Activated naive CD8-positive, alpha-beta T cell (primary cell): Measurements from ENCODE around the gene CLPX.

Experiments used
- H3K27ac Mint-ChIP-seq: one replicate; pipeline ENCODE4 v1.8.0; 2021; ENCODE audit warnings: mixed read lengths
- H3K27me3 Mint-ChIP-seq: one replicate; pipeline ENCODE4 v1.8.0; 2021; ENCODE audit warnings: mixed read lengths
- H3K36me3 Mint-ChIP-seq: one replicate; pipeline ENCODE4 v1.8.0; 2021; ENCODE audit warnings: mixed read lengths
- H3K4me1 Mint-ChIP-seq: one replicate; pipeline ENCODE4 v1.8.0; 2021; ENCODE audit warnings: low read depth, mixed read lengths
- H3K4me3 Mint-ChIP-seq: one replicate; pipeline ENCODE4 v1.8.0; 2021; ENCODE audit warnings: mild to moderate bottlenecking, mixed read lengths
- H3K9me3 Mint-ChIP-seq: one replicate; pipeline ENCODE4 v1.8.0; 2021; ENCODE audit warnings: low read depth, mixed read lengths

The CLPX gene

GRCh38 chr15:65211482-65211982, 26.4 kb upstream of the CLPX start:
- no peaks in the 10 kb centered on the region for H3K27me3 Mint-ChIP-seq

DNA sequence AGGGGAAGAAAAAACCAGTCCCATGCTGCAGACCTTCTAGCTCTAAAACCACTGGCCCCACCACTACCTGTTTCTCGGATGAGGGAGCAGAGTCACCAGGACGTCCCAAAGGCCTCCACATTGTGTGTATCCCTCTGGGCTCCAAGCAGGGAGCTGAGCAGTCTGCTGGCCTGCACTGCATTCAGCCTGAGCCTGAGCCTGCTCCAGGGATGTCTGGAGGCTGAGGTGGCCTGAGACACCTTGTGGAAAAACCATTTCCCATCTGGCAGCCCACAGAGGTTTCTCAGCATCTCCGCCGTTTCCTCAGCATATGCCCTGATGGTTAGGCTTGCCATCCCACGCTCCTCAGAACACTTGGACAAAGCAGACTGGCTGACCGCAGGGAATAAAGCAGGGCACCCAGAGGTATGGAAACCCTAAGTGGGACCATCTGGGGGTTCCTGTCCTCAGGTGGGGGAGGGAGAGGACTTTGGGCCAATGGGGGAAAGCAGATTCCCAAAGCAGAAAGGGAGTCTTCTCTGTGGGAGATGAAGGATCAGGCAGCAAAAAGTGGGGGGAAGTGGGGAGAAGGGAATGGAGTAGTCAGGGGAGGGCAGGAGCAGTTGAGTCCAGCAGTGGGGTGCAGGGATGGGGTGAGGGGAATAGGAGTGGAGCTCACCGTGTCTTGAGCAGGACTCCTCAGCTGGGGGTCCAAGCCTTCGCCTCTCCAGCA, 25.8 kb upstream of the CLPX start, which contains the start of gene CILP:
TSS of gene CILP (minus strand) at position 704 of the 712 bp plus-strand sequence. CDS start 1,718 bp downstream, outside the sequence.
- Mint-ChIP-seq H3K4me3 (no peak within 1 kb of the TSS), H3K4me1 (no peaks in the 10 kb centered on the region), H3K27ac (no peak within 1 kb of the TSS), H3K9me3 (no peaks in the 10 kb centered on the region), H3K27me3 (no peaks in the 10 kb centered on the region), H3K36me3 (no peaks in the 10 kb centered on the region)

More at GRCh38 chr15:65211482-65211982, 26.4 kb upstream of the CLPX start:
- H3K36me3 Mint-ChIP-seq, result no peaks in the 10 kb centered on the region
- no peak overlapping the region for H3K27ac Mint-ChIP-seq
- no peaks in the 10 kb centered on the region for H3K4me1 Mint-ChIP-seq
- H3K9me3 Mint-ChIP-seq, result no peaks in the 10 kb centered on the region
- no peak overlapping the region for H3K4me3 Mint-ChIP-seq

DNA sequence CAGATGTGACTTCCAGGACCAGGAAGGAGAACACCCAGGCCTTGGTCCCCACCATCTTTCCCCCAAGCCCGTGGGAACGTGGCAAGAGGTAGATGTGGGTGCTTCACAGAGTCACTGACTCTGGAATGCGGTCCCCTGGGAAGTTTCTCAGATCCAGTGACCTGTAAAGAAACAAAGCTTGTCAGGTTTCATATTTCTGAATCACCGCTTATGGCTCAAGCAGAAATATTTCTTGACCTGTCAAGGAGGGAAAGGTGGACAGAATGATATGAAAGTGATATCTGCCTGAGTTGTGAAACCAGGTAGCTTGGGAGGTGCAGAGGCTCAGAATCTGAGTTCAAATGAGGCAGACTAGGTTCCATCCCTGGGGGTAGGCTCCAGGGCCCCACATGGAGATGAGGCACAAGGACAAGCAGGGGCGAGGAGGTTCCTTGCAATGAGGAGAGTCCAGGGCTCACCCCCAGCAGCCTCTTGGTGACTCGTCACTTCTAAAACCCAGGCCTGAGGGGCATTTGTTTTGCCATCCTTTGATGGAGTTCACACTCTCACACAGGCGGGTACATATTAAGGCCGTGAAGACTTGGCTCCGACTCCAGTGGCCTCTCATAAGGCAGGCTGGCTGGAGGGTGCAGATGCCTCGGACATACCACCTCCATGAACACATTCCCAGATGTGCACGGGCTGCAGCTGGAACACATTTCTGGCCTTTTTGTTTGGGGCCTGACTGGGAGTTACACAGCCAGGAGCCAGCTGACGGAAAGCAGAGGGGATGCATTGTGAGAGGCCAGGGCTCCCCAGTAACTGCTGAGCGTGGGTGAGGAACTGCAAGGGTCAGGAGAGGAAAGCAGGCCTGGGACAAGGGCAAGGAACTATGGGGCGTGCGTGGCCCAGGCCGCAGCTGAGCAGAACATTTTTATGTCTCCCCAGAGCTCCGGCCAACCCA, 24.8 kb upstream of the CLPX start:
- Mint-ChIP-seq H3K4me3 (no peak overlapping the region), H3K4me1 (no peaks in the 10 kb centered on the region), H3K9me3 (no peaks in the 10 kb centered on the region), H3K27me3 (no peaks in the 10 kb centered on the region), H3K27ac (no peak overlapping the region), H3K36me3 (no peaks in the 10 kb centered on the region)

- H3K4me3 Mint-ChIP-seq, result no peak overlapping the region
- no peaks in the 10 kb centered on the region for H3K27me3 Mint-ChIP-seq
- H3K4me1 Mint-ChIP-seq, result no peaks in the 10 kb centered on the region
- H3K36me3 Mint-ChIP-seq, result no peaks in the 10 kb centered on the region
- H3K9me3 Mint-ChIP-seq, result no peaks in the 10 kb centered on the region
- H3K27ac Mint-ChIP-seq, result no peak overlapping the region
Measured at GRCh38 chr15:65208647-65209046, 23.5 kb upstream of the CLPX start.

DNA sequence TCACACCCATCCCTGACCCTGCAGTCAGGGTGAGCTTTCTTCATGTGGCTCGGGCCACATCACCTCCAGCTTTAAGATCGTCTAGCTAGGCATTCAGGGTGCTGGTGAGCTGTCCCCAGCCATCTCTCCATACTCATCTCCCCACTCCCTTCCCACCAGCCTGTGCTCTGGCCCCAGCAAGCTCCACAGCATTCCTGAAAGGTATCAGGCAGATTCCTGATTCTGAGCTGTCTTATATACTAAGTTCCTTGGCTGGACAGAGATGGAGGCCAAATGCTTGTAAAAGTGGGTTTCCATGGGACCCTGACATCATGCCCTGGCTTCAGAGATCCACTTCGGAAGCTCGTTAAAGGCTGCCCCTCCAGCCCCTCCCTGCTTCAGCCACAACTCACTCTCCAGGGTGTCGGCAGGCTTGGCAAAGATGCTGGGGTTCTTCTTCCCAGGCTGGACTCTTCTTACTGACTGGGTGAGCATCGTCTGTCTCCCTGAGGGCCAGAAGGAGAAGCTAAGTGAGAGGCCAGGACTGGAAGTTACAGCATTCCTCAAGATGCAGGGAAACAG, 22.2 kb upstream of the CLPX start:
- Mint-ChIP-seq H3K27me3 (no peaks in the 10 kb centered on the region), H3K9me3 (no peaks in the 10 kb centered on the region), H3K4me3 (no peak overlapping the region), H3K4me1 (no peaks in the 10 kb centered on the region), H3K27ac (no peak overlapping the region), H3K36me3 (no peaks in the 10 kb centered on the region)

- Mint-ChIP-seq H3K4me1 (no peaks in the 10 kb centered on the region), H3K36me3 (no peaks in the 10 kb centered on the region), H3K27me3 (no peaks in the 10 kb centered on the region), H3K4me3 (no peak overlapping the region), H3K27ac (no peak overlapping the region), H3K9me3 (no peaks in the 10 kb centered on the region)
Measured at GRCh38 chr15:65206750-65207149, 21.6 kb upstream of the CLPX start.

- H3K27me3 Mint-ChIP-seq, result no peaks in the 10 kb centered on the region
- H3K27ac Mint-ChIP-seq, result no peak overlapping the region
- no peaks in the 10 kb centered on the region for H3K9me3 Mint-ChIP-seq
- no peaks in the 10 kb centered on the region for H3K4me1 Mint-ChIP-seq
- H3K36me3 Mint-ChIP-seq, result no peaks in the 10 kb centered on the region
- no peak overlapping the region for H3K4me3 Mint-ChIP-seq
Measured at GRCh38 chr15:65204931-65205660, 20.0 kb upstream of the CLPX start.

DNA sequence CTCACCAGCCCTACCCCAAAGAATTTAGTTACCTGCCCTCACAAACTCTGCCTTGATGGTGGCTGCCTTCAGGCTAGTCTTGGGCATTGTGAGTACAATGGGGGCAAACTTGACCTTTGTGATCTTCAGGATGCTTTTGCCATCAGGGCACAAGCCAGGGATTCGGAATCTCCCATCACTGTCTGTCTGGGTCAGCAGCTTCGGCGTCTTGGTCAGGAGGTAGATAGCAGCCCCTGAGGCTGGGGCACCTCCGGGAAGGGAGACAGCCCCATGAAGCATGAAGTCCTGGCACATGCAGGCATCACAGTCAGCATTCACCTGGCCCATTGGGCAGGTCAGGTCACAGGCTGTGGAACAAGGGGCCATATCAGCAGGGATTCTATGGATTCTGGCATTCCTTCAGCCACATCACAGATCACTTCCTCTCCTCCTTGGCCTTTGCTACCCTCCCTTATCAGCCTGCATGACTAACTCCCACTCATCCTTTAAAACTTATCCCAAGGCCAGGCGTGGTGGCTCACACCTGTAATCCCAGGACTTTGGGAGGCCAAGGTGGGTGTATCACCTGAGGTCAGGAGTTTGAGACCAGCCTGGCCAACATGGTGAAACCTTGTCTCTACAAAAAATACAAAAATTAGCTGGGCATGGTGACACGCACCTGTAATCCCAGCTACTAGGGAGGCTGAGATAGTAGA, 19.2 kb upstream of the CLPX start:
- Mint-ChIP-seq H3K4me3 (no peak overlapping the region), H3K36me3 (no peaks in the 10 kb centered on the region), H3K27me3 (no peaks in the 10 kb centered on the region), H3K4me1 (no peaks in the 10 kb centered on the region), H3K27ac (no peak overlapping the region), H3K9me3 (no peaks in the 10 kb centered on the region)

GRCh38 chr15:65201918-65202317, 16.8 kb upstream of the CLPX start:
- no peak overlapping the region for H3K27ac Mint-ChIP-seq
- H3K9me3 Mint-ChIP-seq, result no peaks in the 10 kb centered on the region
- no peak overlapping the region for H3K4me3 Mint-ChIP-seq
- no peaks in the 10 kb centered on the region for H3K36me3 Mint-ChIP-seq
- no peaks in the 10 kb centered on the region for H3K27me3 Mint-ChIP-seq
- no peaks in the 10 kb centered on the region for H3K4me1 Mint-ChIP-seq

DNA sequence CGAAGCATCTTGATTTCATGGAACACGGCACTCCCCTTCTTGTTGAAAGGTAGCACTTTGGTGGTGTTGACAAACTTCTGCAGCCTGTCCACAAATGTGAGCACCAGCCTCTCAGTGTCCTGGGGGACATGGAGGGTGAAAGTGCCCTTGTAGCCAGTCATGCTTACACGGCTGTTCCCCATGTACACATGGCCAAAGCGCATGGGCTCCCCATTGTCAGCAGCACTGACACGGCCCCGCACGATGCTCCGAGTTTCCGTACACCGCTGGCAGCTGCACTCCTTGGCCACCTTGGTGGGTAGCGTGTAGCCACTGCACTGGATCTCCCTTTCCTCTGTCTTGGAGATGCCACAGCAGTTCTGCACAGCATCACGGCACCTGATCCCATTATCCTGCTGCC, 13.4 kb upstream of the CLPX start:
- H3K4me1 Mint-ChIP-seq, result no peaks in the 10 kb centered on the region
- no peak overlapping the region for H3K4me3 Mint-ChIP-seq
- H3K36me3 Mint-ChIP-seq, result no peaks in the 10 kb centered on the region
- H3K27ac Mint-ChIP-seq, result no peak overlapping the region
- no peaks in the 10 kb centered on the region for H3K27me3 Mint-ChIP-seq
- H3K9me3 Mint-ChIP-seq, result no peaks in the 10 kb centered on the region

DNA sequence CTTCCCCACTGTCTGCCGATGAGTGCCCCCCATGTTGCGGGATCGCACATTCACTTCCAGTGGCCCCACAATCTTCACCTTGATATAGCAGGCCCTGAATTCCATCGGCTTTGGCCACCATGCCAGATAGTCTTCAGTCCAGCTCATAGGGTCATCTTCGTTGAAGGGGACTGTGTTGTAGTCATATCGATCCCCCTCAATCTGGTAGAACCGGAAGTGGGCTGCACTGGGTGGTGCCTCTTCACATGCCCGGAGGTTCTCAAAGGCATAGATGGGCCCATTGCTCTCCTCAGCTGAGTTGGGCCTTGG, 12.1 kb upstream of the CLPX start:
- no peaks in the 10 kb centered on the region for H3K27me3 Mint-ChIP-seq
- H3K9me3 Mint-ChIP-seq, result no peaks in the 10 kb centered on the region
- H3K4me3 Mint-ChIP-seq, result no peak overlapping the region
- H3K36me3 Mint-ChIP-seq, result no peaks in the 10 kb centered on the region
- H3K4me1 Mint-ChIP-seq, result no peaks in the 10 kb centered on the region
- H3K27ac Mint-ChIP-seq, result no peak overlapping the region

DNA sequence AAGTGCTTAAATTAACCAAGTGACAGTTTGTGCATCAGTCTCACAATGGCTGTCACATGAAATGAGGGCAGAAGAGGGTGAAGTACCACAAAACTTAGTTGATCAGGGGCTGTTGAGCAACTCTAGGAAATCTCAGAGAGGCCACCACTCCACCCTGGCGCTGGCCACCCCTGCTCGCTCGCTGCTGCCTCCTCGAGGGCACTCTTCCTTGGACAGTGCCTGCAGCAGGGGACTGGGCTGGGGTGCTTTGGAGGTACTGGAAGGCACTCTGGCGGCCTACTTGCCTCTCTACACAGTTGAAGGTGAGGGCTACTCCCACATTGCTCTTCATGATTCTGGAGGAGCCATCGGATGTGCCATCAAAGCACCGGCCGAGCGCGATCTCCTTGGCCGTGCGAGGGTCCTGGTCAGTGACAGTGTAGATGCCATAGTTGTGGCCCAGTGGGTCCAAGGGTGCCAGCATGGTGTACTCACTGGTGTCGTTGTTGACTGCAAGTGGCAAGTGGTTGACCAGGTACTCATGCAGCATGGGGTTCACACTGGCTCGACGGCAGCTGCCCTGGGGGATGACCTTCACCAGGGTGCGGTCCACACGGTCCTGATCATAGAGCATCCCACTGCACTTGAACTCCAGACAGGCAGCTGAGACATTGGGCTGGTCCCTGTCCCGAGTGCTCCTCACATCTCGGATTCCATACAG, 11.6 kb upstream of the CLPX start:
- H3K27ac Mint-ChIP-seq, result no peak overlapping the region
- no peaks in the 10 kb centered on the region for H3K9me3 Mint-ChIP-seq
- no peaks in the 10 kb centered on the region for H3K4me1 Mint-ChIP-seq
- no peaks in the 10 kb centered on the region for H3K36me3 Mint-ChIP-seq
- no peak overlapping the region for H3K4me3 Mint-ChIP-seq
- H3K27me3 Mint-ChIP-seq, result no peaks in the 10 kb centered on the region

DNA sequence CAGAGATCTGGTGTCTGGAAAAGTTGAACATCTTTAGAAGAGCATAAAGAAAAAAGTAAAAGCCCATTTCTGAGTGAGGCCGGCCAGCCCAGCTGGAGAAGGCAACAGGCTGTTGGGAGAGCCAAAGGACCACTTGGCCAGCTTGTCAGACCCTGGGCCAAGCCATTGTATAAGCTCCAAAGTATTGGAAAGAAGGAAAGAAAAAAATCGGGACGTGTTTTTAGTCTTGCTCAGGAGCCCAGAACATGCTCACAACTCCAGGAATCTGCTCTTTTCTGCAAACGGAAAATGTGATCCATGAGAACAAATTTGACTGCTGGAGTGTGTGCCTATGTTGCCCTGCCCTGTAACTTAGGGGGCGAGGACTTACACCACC, 10.4 kb upstream of the CLPX start:
- Mint-ChIP-seq H3K27me3 (no peaks in the 10 kb centered on the region), H3K9me3 (no peaks in the 10 kb centered on the region), H3K4me3 (no peak overlapping the region), H3K36me3 (no peaks in the 10 kb centered on the region), H3K27ac (no peak overlapping the region), H3K4me1 (no peaks in the 10 kb centered on the region)
